DMS 273 (cell line): ENCODE data around the gene ZBTB37.
"Not testable (repeated sequence)": the region's sequence is repeated elsewhere in the genome, so short reads cannot be mapped to it uniquely, and the experiment has no call there.

ENCODE experiments used
- DNase-seq: peaks from one replicate; lab custom pipeline; 2025; ENCODE audit not compliant: unreplicated experiment; lab: John Stamatoyannopoulos, UW

ZBTB37 gene

DNA sequence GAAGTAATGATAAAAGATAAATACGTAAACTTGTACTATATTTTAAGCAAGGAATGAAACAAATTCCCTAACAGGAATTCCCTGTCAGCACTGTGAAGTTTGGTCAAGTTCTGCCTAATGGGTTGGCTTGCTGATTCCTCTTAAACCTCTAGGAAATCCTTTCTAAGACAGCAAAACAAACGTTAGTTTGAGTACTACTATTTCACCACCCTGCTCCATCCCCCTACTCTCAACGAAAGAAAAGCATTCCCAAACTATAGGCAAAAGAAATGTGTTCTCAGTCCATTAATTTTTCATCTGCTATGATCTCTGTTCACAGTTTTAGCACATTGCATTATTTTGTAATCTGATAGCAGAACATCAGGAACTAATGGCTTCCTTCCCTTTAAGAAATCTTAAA is 32.8 kb downstream of the ZBTB37 start:
- no peak for DNase-seq

DNA sequence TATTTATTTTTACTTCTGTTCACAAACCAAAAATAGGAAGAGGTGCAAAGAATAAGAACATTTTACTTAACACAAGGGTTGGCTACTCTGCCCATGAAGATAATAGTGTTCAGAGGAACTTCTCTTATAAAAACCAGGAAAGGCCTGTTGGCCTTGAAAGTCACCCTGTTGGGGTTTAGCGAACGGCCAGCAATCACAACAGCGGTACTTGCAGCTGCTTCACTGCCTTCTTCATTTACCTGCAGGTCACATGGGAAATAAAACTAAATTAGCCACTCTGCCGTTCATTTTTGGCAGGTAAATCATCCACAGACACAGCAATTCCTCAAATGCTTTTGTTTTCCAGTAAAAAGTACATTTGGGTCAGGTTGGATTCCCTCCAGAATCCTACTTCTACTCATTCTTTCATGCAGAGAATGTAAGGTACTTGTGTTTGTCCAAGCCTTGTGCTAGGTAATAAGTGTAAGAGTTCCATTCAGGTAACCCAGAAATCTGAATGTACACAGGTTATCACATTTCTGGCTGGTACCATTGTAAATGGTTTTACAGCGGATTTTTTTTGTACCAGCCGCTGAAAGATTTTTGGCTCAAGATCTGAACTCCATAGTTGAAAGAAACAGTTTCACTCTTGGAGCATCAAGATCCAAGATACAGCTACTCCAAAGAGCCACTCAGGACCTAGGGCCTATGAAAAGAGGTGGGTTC is 35.8 kb downstream of the ZBTB37 start:
- no peak for DNase-seq

DNA sequence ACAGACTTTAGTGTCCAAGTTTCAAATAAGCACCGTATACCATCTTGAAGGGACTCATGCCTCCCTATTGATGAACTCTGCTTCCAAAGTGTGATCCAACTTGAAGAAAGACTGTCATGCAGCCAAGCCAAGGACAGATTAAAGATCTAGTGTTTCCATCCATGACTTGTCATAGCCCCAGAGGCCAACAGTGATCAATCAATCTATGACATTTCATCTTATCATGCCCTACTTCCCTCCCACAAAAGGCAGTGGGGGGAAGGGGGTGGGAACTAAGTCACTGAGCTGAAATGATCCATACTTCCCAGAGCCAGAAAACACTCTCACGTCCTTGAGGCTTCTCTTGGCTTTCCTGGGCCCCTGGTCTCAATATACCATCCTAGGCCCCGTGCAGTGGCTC is 44.9 kb downstream of the ZBTB37 start:
- DNase-seq: no peak

GRCh38 chr1:173914366-173914871 is 46.2 kb downstream of the ZBTB37 start:
- DNase-seq: peak; percentile 73

DNA sequence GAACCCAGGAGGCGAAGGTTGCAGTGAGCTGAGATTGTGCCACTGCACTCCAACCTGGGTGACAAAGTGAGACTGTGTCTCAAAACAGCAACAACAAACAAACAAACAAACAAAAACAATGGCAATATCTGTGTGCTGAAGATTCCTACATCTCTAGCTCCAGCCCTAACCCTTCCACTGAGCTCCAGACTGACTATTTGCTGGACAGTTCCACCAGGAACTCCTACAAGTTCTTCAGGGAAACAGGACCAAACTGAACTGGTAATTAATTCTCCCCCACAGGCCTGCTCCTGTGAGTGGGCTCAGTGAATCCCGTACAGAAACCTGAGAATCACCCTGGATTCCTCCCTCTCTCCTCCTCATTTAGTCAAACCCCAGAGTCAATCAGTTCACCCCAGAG is 47.4 kb downstream of the ZBTB37 start:
- no peak for DNase-seq

DNA sequence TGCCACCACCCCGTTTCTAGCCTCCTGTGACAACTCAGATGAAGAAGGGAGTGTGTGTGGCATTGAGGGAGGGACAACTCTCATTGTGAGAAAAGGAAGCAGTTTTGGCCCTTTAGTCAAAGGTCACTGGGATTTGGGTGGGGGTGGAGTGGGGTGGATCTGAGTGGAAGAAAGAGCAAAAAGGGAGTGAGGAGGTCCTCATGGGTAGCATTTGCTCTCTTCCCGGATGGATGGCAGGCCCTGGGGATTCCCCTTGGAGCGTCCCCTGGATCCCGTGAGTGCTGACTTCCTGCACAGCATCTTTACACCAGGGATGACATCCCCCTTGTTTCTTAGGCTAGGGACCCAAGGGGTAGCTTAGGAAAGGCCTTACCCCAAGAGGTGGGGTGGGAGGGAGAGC is 48.5 kb downstream of the ZBTB37 start:
- no peak for DNase-seq

DNA sequence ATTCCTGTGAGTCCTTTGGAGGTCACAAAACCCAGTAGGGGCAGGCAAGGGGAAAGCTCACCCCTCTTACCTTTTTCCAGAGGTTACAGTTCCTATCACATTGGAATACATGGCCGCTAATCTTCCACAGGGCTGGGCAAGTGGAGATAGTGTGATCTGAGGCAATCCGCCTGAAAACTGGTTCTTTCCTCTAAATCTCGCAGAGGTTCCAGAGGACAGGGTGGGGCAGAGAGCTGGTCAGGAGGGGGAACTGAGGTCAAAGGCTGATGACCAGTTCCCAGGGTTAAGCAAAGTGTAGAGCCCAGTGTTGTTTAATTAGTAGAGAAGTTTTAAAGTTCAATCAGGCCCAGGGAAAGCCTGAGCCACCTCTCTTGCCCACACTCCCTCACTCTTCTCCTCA is 49.0 kb downstream of the ZBTB37 start, which contains the start of gene SERPINC1:
Gene SERPINC1, minus strand, starts transcription at position 179 of the 400 bp plus-strand sequence. Its CDS starts 68 bp downstream, at position 111.
- DNase-seq: no peak

DNA sequence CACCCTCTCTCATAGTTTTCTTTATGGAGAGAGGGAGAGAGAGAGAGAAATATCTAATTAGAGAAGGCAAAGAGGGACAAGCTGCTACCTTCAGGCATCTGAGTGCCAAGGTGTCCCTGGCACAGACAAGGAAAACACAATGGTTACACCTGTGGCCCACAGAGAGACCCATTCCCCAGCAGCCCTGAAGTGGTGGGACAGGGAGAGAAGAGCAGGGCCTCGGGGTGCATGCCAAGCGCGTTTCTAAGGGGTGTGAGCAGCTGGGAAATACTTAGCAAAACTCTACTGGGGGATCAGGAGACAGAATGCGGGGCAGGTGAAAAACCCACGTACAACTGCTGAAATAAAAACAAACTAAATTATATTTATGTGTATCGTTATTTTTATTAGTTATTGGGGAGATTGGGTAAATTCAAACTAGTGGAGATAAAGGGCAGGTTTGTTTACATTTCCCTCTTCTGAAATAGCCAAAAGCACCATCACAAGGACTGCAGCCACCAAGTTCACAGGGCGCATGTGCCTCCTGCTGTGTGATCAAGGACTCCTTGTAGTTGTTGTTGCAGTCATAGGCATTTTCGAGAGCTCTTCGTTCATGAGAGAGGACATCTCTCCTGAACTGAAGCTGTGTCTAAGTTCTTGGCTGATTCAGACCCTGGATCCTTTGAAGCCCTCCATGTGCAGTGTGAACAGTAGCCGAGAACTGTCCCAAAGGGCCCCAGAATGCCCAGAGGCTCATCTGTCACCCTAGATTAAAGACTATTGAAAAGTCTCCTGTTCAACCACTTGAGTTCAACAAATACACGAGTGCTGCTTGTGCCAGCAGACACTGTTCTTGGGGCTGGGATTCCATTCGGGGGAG is 49.7 kb downstream of the ZBTB37 start:
- no peak for DNase-seq

DNA sequence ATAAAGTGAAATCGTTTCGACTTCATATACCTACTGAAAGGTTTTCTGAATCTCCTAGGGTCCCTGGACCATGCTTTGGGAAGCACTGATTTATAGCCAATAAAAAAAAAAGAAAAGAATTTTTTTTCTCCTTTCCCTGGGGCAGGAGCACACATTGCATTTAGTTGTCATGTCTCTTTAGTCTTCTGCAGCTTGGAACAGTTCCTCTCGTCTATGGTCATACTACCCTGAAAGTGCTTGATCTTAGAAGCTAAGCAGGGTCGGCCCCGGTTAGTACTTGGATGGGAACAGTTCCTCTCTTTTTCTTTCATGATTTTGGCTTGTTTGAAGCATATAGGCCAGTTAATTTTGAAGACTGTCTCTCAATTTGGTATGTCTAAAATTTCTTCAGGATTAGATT is 52.7 kb downstream of the ZBTB37 start:
- no peak for DNase-seq

- DNase-seq: no peak
Measured at GRCh38 chr1:173925306-173926242, 57.4 kb downstream of the ZBTB37 start.

DNA sequence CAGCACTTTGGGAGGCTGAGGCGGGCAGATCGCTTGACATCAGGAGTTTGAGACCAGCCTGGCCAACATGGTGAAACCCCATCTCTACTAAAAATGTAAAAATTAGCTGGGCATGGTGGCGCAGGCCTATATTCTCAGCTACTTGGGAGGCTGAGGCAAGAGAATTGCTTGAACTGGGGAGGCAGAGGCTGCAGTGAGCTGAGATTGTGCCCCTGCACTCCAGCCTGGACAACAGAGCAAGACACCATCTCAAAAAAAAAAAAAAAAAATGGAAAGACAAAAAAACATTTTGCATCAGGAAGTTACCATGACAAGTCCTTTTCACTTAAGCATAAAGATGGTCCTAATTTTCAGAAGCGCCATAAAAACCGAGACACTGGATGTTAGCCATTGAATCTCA is 62.4 kb downstream of the ZBTB37 start:
- not testable (repeated sequence) for DNase-seq

DNA sequence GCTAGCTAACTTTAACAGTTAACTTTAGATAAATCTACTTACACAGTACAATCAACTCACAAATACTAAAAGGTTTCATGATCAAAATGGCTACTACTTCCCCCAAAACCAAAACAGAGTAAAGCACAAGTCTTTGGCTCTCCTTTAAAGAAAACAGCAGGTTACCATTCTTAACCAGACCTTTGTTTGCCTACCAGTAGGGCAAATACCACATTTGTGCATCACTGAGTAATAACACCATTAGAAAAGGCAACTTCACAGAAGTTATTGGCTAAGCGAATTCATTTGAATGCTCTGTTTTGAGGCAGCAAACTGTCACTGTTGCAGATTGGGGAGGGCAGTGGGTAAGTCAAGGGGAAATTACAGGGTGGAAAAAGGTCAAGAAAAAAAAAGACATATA is 66.3 kb downstream of the ZBTB37 start:
- no peak for DNase-seq

- DNase-seq: no peak
Measured at GRCh38 chr1:173937062-173937461, 68.9 kb downstream of the ZBTB37 start.

GRCh38 chr1:173946380-173946921 is 78.3 kb downstream of the ZBTB37 start:
- DNase-seq: no peak

GRCh38 chr1:173948594-173948993 is 80.4 kb downstream of the ZBTB37 start:
- DNase-seq: no peak
